ENCODE measurements around the gene LTBP4.

GRCh38 chr19:40661616-40662015 is 60.4 kb downstream of the LTBP4 start:
- TF ChIP-seq EZH2 (IDR thresholded peaks at IDR 0.05; ENCODE audit: borderline replicate concordance) (no peak), CTCF (IDR thresholded peaks at IDR 0.05; ENCODE audit: poor library complexity) (no peak)

Measured in hepatocyte (in vitro differentiated cells).